GM21360 (cell line): ENCODE measurements around the gene FBLIM1.

Experiments
- ATAC-seq: cut with Tn5 transposase; IDR thresholded peaks from one replicate; pipeline ENCODE4 v1.9.1; 2021; ENCODE audit warnings: mild to moderate bottlenecking, moderate library complexity; ENCODE audit not compliant: unreplicated experiment

The FBLIM1 gene, protein sequence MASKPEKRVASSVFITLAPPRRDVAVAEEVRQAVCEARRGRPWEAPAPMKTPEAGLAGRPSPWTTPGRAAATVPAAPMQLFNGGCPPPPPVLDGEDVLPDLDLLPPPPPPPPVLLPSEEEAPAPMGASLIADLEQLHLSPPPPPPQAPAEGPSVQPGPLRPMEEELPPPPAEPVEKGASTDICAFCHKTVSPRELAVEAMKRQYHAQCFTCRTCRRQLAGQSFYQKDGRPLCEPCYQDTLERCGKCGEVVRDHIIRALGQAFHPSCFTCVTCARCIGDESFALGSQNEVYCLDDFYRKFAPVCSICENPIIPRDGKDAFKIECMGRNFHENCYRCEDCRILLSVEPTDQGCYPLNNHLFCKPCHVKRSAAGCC

GRCh38 chr1:15758343-15758931 lies at the start of gene FBLIM1:
Gene FBLIM1 (plus strand): TSS chr1:15758795. CDS start chr1:15764984, 6,189 bp downstream.
- no peak for ATAC-seq

- no peak for ATAC-seq
Observed at GRCh38 chr1:15709226-15709625, 49.4 kb upstream of the FBLIM1 start.

GRCh38 chr1:15712168-15712567 lies 46.4 kb upstream of the FBLIM1 start:
- ATAC-seq = no peak

GRCh38 chr1:15714406-15715136 lies 44.0 kb upstream of the FBLIM1 start:
- no peak for ATAC-seq

GRCh38 chr1:15717418-15718125 lies 41.0 kb upstream of the FBLIM1 start:
- no peak for ATAC-seq

DNA sequence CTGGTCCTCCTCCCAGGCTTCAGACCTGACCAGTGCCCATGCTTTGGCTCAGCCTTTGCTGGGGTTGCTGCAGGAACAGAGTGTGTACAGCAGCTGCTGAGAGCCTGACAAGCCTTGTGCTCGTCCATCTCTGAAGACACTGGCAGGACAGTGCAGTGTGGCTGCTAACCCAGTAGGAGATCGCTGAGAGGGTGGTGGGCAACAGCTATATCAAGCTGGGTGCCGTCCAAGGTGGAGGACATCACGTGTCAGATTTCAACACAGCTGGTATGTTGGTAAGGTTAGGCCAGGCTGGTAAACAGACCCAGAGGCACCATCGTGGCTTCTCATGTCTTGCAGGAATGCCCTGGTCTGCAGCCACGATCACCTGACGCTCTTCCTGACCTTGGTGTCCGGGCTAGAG lies 40.4 kb upstream of the FBLIM1 start:
- no peak for ATAC-seq

GRCh38 chr1:15719381-15720120 lies 39.0 kb upstream of the FBLIM1 start:
- ATAC-seq = no peak

- no peak for ATAC-seq
Observed at GRCh38 chr1:15720861-15721260, 37.7 kb upstream of the FBLIM1 start.

- ATAC-seq = no peak
Observed at GRCh38 chr1:15722411-15722810, 36.2 kb upstream of the FBLIM1 start.

GRCh38 chr1:15722836-15723532 lies 35.6 kb upstream of the FBLIM1 start:
- ATAC-seq = no peak

GRCh38 chr1:15723631-15724246 lies 34.9 kb upstream of the FBLIM1 start:
- no peak for ATAC-seq

DNA sequence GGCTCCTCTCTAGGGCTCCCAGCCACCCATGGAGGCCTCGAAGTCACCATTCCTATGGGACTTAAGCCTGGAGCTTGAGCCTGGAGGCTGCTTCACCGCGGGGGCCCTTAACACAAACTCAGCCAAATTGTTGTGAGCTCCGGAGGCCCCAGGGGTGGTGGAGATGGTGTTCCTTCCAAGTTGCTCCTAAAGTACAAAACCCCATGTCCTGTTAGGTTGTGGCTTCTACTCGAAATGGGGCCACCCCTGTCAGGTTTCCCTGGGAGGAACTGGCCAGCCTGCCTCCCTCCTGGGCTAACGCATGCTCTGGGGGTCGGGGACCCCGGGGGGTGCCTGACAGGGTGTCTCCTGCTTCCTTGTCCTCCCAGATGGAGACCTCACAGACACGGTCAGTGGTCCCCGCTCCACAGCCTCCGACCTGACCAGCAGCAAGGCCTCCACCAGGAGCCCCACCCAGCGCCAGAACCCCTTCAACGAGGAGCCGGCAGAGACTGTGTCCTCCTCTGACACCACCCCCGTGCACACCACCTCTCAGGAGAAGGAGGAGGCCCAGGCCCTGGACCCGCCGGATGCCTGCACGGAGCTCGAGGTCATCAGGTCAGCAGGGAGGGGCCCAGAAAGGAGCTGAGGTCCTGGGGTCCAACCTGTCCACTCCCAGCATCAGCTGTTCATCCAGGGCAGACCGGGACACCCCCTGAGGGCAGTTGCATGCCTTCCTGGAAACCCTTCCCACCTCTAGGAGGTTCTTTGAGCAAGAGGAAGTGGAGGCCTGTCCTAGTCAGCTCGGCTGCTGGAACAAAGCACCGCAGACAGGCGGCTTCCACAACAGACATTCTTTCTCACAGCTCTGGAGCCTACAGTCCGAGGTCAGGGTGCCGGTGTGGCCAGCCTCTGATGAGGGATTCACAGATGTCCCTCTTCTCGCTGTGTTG lies 33.4 kb upstream of the FBLIM1 start:
- no peak for ATAC-seq

DNA sequence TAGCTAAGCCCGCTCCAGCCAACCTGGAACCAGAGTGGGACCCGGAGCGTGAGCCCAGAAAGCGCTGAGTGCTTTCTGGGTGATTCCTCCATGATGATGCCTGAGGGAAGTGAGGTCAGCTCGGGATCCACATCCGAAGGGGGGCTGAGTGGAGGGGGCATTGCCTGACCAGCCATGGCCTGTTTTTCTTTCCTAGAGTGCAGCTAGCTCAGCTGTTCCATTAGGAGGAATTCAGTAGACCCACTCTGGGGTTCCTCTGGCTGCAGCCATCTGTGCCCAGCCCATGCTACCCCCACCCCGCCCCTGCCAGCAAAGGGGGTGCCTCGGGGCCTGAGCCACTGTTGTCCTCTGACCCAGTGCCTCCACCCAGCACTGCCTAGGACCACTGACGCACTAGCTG lies 32.1 kb upstream of the FBLIM1 start:
- ATAC-seq = no peak

- ATAC-seq = no peak
Observed at GRCh38 chr1:15727021-15727420, 31.6 kb upstream of the FBLIM1 start.

DNA sequence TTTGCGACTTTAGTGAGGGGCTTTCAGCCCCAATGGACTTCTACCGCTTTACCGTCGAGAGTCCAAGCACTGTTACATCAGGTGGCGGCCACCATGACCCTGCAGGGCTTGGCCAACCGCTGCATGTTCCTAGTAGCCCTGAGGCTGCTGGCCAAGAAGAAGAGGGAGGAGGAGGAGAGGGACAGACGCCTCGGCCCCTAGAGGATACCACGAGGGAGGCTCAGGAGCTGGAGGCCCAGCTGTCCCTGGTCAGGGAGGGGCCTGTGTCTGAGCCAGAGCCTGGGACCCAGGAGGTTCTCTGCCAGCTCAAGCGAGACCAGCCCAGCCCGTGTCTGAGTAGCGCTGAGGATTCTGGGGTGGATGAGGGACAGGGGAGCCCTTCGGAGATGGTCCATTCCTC lies 31.2 kb upstream of the FBLIM1 start:
- no peak for ATAC-seq

- no peak for ATAC-seq
Observed at GRCh38 chr1:15727866-15728534, 30.6 kb upstream of the FBLIM1 start.

- ATAC-seq = no peak
Observed at GRCh38 chr1:15728937-15729657, 29.5 kb upstream of the FBLIM1 start.
